CD14-positive monocyte (primary cell): Measurements from ENCODE around the gene PIK3CD. TPM values are rescaled to one million over a fixed set of nuclear protein-coding genes. Genes with fewer than 3 reads are reported as not detected.
A peak's percentile ranks its signal among the peaks of the same experiment; 100 is the strongest.

Experiments
- DNase-seq, 3 donors: peaks; one replicate each; pipeline ENCODE4 v3.0.0-alpha.2; 2011 to 2022
- H2AFZ ChIP-seq: 2 replicates; pipeline ENCODE4 v1.6.0; 2012; ENCODE audit warnings: mild to moderate bottlenecking, low read depth, low read length, inconsistent platforms; ENCODE audit not compliant: insufficient read depth, poor library complexity, severe bottlenecking
- H3K27ac ChIP-seq, 2 donors: 1 replicate in 1 of 2; 2 replicates in 1 of 2; pipeline ENCODE4 v1.5.1; 2012 to 2013; ENCODE audit warnings: low read length in 2 of 2, control low read depth in 1 of 2, inconsistent platforms in 1 of 2, low read depth in 1 of 2, mild to moderate bottlenecking in 1 of 2
- H3K27me3 ChIP-seq, 2 donors: one replicate each; pipeline versions ENCODE4 v1.6.0 to v1.6.1; 2011 to 2013; ENCODE audit warnings: low read length in 2 of 2; ENCODE audit not compliant: control insufficient read depth in 2 of 2, insufficient read depth in 2 of 2
- H3K36me3 ChIP-seq, 2 donors: replicated peaks in 1 of 2; 1 replicate in 1 of 2; 2 replicates in 1 of 2; pipeline versions ENCODE4 v1.5.1 to v1.6.1; 2012 to 2013; ENCODE audit warnings: low read length in 2 of 2, control low read depth in 1 of 2, inconsistent platforms in 1 of 2, mild to moderate bottlenecking in 1 of 2; ENCODE audit not compliant: insufficient read depth in 2 of 2, control insufficient read depth in 1 of 2
- H3K4me1 ChIP-seq, 2 donors: 1 replicate in 1 of 2; 2 replicates in 1 of 2; pipeline versions ENCODE4 v1.5.1 to v1.6.1; 2012 to 2013; ENCODE audit warnings: low read length in 2 of 2, control low read depth in 1 of 2, inconsistent platforms in 1 of 2, mild to moderate bottlenecking in 1 of 2, moderate library complexity in 1 of 2; ENCODE audit not compliant: insufficient read depth in 2 of 2, control insufficient read depth in 1 of 2
- H3K4me2 ChIP-seq: replicated peaks from 2 replicates; pipeline ENCODE3; 2012; ENCODE audit warnings: low read length, moderate library complexity, mild to moderate bottlenecking; ENCODE audit not compliant: poor library complexity, severe bottlenecking; ENCODE audit errors: extremely low read depth
- H3K4me3 ChIP-seq, 3 experiments: fragments of 200-600 bp in 1 of 3; sonication (generic) in 1 of 3; replicated peaks in 1 of 3; 1 replicate in 2 of 3; 2 replicates in 1 of 3; pipeline ENCODE4 v1.5.1; 2011 to 2013; ENCODE audit warnings: low read length in 3 of 3, mild to moderate bottlenecking in 3 of 3, control low read depth in 2 of 3, low read depth in 2 of 3, inconsistent platforms in 1 of 3, moderate library complexity in 1 of 3
- H3K79me2 ChIP-seq: 2 replicates; pipeline ENCODE4 v1.6.0; 2012; ENCODE audit warnings: mild to moderate bottlenecking, control low read depth, inconsistent platforms, low read length, moderate library complexity; ENCODE audit not compliant: insufficient read depth
- H3K9ac ChIP-seq: 2 replicates; pipeline ENCODE4 v1.6.0; 2017; ENCODE audit warnings: low read length, mild to moderate bottlenecking; ENCODE audit not compliant: insufficient read depth, poor library complexity, severe bottlenecking
- H3K9me3 ChIP-seq, 2 donors: replicated peaks in 1 of 2; 1 replicate in 1 of 2; 2 replicates in 1 of 2; pipeline versions ENCODE4 v1.5.1 to v1.6.1; 2012 to 2013; ENCODE audit warnings: low read length in 2 of 2, control low read depth in 1 of 2; ENCODE audit not compliant: control insufficient read depth in 1 of 2, insufficient read depth in 1 of 2
- H4K20me1 ChIP-seq: 2 replicates; pipeline ENCODE4 v1.6.0; 2012; ENCODE audit warnings: mild to moderate bottlenecking, low read length, control low read depth, moderate library complexity; ENCODE audit not compliant: insufficient read depth
- H3K27ac Mint-ChIP-seq, 7 donors: one replicate each; pipeline ENCODE4 v1.8.0; 2020; ENCODE audit warnings: mild to moderate bottlenecking in 7 of 7, mixed read lengths in 7 of 7, moderate library complexity in 6 of 7, inconsistent platforms in 2 of 7
- H3K27me3 Mint-ChIP-seq, 3 donors: one replicate each; pipeline ENCODE4 v1.8.0; 2021 to 2022; ENCODE audit warnings: low read depth in 3 of 3, mild to moderate bottlenecking in 3 of 3, mixed read lengths in 3 of 3, moderate library complexity in 3 of 3, inconsistent platforms in 1 of 3
- H3K36me3 Mint-ChIP-seq, 2 donors: one replicate each; pipeline ENCODE4 v1.8.0; 2020; ENCODE audit warnings: mixed read lengths in 2 of 2, inconsistent platforms in 1 of 2, mild to moderate bottlenecking in 1 of 2
- H3K4me1 Mint-ChIP-seq: one replicate; pipeline ENCODE4 v1.8.0; 2020; ENCODE audit warnings: mild to moderate bottlenecking, mixed read lengths
- H3K4me3 Mint-ChIP-seq, 2 donors: one replicate each; pipeline ENCODE4 v1.8.0; 2020; ENCODE audit warnings: mild to moderate bottlenecking in 2 of 2, mixed read lengths in 2 of 2, moderate library complexity in 1 of 2
- H3K9me3 Mint-ChIP-seq, 7 donors: one replicate each; pipeline ENCODE4 v1.8.0; 2020 to 2022; ENCODE audit warnings: mixed read lengths in 7 of 7, mild to moderate bottlenecking in 6 of 7, moderate library complexity in 6 of 7, inconsistent platforms in 2 of 7
- WGBS: methylation state at CpG from one replicate; pipeline ENCODE4 v1.1.5; 2013; ENCODE audit warnings: missing lambda C conversion rate; ENCODE audit not compliant: insufficient coverage; 5-methylcytosine and 5-hydroxymethylcytosine counted together
- intact Hi-C, 2 donors: fragments of 100-400 bp; cut with micrococcal nuclease; formaldehyde crosslinking; loops; one replicate each; pipeline versions ENCODE4 v1.15.0 to v1.15.1; 2023
- polyA plus RNA-seq, 3 donors: library from polyadenylated mRNA; depleted of rRNA in 1 of 3; unstranded in 2 of 3; stranded (reverse) in 1 of 3; fragments of 300-500 nt in 2 of 3; fragments of >200 nt in 1 of 3; fragmentation: Illumina TruSeq in 2 of 3; gene quantifications; 1 replicate in 2 of 3; 2 replicates in 1 of 3; pipeline ENCODE4 v1.2.3, GENCODE V29; 2012 to 2021
- TF ChIP-seq, protein P1 (sequence below): fragments of 200-600 bp; IDR thresholded peaks from one replicate; pipeline ENCODE4 v1.8.0; 2022; ENCODE audit warnings: antibody characterized with exemption, mild to moderate bottlenecking

Gene PIK3CD
- polyA plus RNA-seq, 3 donors, result 33.2 to 120 (median 52.2) TPM

DNA sequence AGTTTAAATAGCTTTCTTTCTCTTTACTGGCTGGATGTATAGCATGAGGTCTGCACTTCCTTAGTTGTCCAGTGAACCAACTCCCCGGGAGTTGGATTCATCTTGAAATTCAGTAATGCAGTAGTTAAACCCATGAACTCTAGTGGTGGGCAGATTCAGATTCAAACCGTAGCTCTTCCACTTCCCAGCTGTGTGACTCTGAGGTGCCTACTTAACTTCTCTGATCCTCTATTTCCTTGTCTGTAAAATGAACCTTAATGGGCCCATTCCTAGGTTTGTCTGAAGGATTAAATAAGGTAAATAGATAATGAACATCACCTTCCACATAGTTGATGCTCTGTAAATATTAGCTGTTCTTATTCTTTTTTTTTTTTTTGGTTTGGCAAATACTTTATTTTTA is 16.5 kb downstream of the PIK3CD start:
- no peaks in the 10 kb centered on the region for H3K9me3 Mint-ChIP-seq
- H3K27me3 Mint-ChIP-seq, result no peaks in the 10 kb centered on the region
- peak overlapping the region in 2 of 7 donors; percentile 12 to 61 for H3K27ac Mint-ChIP-seq
- peaks cover 36 to 64% of the 10 kb centered on the region in 2 donors for H3K36me3 Mint-ChIP-seq
- H3K4me2 ChIP-seq, result no peak overlapping the region
- H3K4me1 ChIP-seq, result peaks cover 22 to 24% of the 10 kb centered on the region in 2 donors
- no peak overlapping the region for H3K4me3 ChIP-seq
- no CpG with 5 or more reads among the region's 2 CpGs for WGBS
- H3K27me3 ChIP-seq, result no peaks in the 10 kb centered on the region
- no peak overlapping the region for H3K9ac ChIP-seq
- TF ChIP-seq, protein P1, sequence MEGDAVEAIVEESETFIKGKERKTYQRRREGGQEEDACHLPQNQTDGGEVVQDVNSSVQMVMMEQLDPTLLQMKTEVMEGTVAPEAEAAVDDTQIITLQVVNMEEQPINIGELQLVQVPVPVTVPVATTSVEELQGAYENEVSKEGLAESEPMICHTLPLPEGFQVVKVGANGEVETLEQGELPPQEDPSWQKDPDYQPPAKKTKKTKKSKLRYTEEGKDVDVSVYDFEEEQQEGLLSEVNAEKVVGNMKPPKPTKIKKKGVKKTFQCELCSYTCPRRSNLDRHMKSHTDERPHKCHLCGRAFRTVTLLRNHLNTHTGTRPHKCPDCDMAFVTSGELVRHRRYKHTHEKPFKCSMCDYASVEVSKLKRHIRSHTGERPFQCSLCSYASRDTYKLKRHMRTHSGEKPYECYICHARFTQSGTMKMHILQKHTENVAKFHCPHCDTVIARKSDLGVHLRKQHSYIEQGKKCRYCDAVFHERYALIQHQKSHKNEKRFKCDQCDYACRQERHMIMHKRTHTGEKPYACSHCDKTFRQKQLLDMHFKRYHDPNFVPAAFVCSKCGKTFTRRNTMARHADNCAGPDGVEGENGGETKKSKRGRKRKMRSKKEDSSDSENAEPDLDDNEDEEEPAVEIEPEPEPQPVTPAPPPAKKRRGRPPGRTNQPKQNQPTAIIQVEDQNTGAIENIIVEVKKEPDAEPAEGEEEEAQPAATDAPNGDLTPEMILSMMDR, result no peak
- H3K79me2 ChIP-seq, result peaks cover 100% of the 10 kb centered on the region
- intact Hi-C loops, result loop anchor here (5.0 kb wide), 1 partner anchor 41 kb away; no protein-coding TSS in a partner anchor
- peaks cover 100% of the 10 kb centered on the region for H4K20me1 ChIP-seq
- H3K4me3 Mint-ChIP-seq, result no peak overlapping the region
- no peak for DNase-seq
- peaks cover 38% of the 10 kb centered on the region for H3K4me1 Mint-ChIP-seq
- peaks cover 40 to 60% of the 10 kb centered on the region in 2 donors for H3K36me3 ChIP-seq
- H3K27ac ChIP-seq, result peak overlapping the region in 1 of 2 donors; percentile 7
- no peaks in the 10 kb centered on the region for H3K9me3 ChIP-seq
- H2AFZ ChIP-seq, result no peak overlapping the region

DNA sequence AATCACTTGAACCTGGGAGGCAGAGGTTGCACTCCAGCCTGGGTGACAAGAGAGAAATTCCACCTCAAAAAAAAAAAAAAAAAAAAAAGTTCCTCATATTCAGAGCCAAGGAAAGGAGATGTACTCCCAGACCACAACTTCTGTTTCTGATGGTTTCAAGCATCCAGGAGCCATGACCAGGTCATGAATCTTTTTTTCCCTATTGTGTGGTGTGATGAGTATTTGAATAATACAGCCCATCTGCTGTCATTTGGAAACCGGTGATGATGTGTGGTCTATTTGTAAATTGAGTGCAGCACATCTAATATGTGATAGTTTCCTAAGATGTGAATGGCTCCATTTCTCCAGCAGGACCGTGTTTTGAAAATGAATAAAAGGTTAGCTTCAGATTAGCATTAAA is 18.6 kb downstream of the PIK3CD start:
- H3K4me2 ChIP-seq, result no peak overlapping the region
- peak overlapping the region; percentile 18 to 81 (median 66) for H3K27ac Mint-ChIP-seq
- H3K4me3 Mint-ChIP-seq, result no peak overlapping the region
- peaks cover 100% of the 10 kb centered on the region for H3K79me2 ChIP-seq
- peak overlapping the region in 1 of 2 donors; percentile 48 for H3K27ac ChIP-seq
- intact Hi-C loops, result no loop called here
- peaks cover 38% of the 10 kb centered on the region for H3K4me1 Mint-ChIP-seq
- no peak overlapping the region for H3K9ac ChIP-seq
- peaks cover 44 to 77% of the 10 kb centered on the region in 2 donors for H3K36me3 Mint-ChIP-seq
- H3K36me3 ChIP-seq, result peaks cover 41 to 59% of the 10 kb centered on the region in 2 donors
- H3K27me3 ChIP-seq, result no peaks in the 10 kb centered on the region
- peak; percentile 51 to 77 (median 67) for DNase-seq
- peaks cover 22 to 24% of the 10 kb centered on the region in 2 donors for H3K4me1 ChIP-seq
- H3K9me3 ChIP-seq, result no peaks in the 10 kb centered on the region
- TF ChIP-seq, protein P1, result no peak
- no peaks in the 10 kb centered on the region for H3K9me3 Mint-ChIP-seq
- H2AFZ ChIP-seq, result no peak overlapping the region
- H3K27me3 Mint-ChIP-seq, result no peaks in the 10 kb centered on the region
- WGBS, result 100% methylated on average over 1 of the region's 2 CpGs
- H4K20me1 ChIP-seq, result peaks cover 100% of the 10 kb centered on the region
- peak overlapping the region in 1 of 3 experiments; percentile 20 for H3K4me3 ChIP-seq
